H9 (cell line): Measurements from ENCODE around the gene ATXN3L. TPM values are rescaled to one million over a fixed set of nuclear protein-coding genes. Genes with fewer than 3 reads are reported as not detected.
"Not testable (repeated sequence)": the region's sequence is repeated elsewhere in the genome, so short reads cannot be mapped to it uniquely, and the experiment has no call there.

Experiments
- DNase-seq: peaks from one replicate; pipeline ENCODE4 v3.0.0-alpha.2; 2017
- H2AFZ ChIP-seq: one replicate; pipeline ENCODE4 v1.6.1; 2013; ENCODE audit warnings: mild to moderate bottlenecking, low read length, control low read depth, moderate library complexity
- H2AK5ac ChIP-seq: 2 replicates; pipeline ENCODE4 v1.6.1; 2013; ENCODE audit warnings: low read length, control low read depth, mixed read lengths; ENCODE audit not compliant: insufficient read length
- H2BK120ac ChIP-seq: one replicate; pipeline ENCODE4 v1.6.1; 2013; ENCODE audit warnings: low read depth, mild to moderate bottlenecking, low read length, control low read depth, inconsistent platforms; ENCODE audit not compliant: poor library complexity, severe bottlenecking
- H2BK12ac ChIP-seq: 2 replicates; pipeline ENCODE4 v1.6.1; 2013; ENCODE audit warnings: low read length, control low read depth, mixed read lengths, low read depth; ENCODE audit not compliant: insufficient read length
- H2BK15ac ChIP-seq: 2 replicates; pipeline ENCODE4 v1.6.1; 2013; ENCODE audit warnings: low read depth, low read length, control low read depth
- H2BK20ac ChIP-seq: one replicate; pipeline ENCODE4 v1.6.1; 2013; ENCODE audit warnings: low read depth, mild to moderate bottlenecking, low read length, control low read depth, inconsistent platforms; ENCODE audit not compliant: poor library complexity, severe bottlenecking
- H2BK5ac ChIP-seq: 2 replicates; pipeline ENCODE4 v1.6.1; 2013; ENCODE audit warnings: low read length, control low read depth, mixed read lengths; ENCODE audit not compliant: insufficient read length
- H3K14ac ChIP-seq: 2 replicates; pipeline ENCODE4 v1.6.1; 2013; ENCODE audit warnings: low read length, control low read depth; ENCODE audit not compliant: insufficient read depth
- H3K18ac ChIP-seq: 2 replicates; pipeline ENCODE4 v1.6.1; 2013; ENCODE audit warnings: low read depth, mild to moderate bottlenecking, mixed read lengths, low read length, control low read depth; ENCODE audit not compliant: insufficient read length
- H3K23ac ChIP-seq: 2 replicates; pipeline ENCODE4 v1.6.1; 2013; ENCODE audit warnings: low read length, control low read depth, mixed read lengths, low read depth; ENCODE audit not compliant: insufficient read length
- H3K23me2 ChIP-seq: 2 replicates; pipeline ENCODE4 v1.6.1; 2013; ENCODE audit warnings: low read depth, mild to moderate bottlenecking, mixed read lengths, low read length, control low read depth; ENCODE audit not compliant: insufficient read length, poor library complexity, severe bottlenecking
- H3K27ac ChIP-seq: 2 replicates; pipeline ENCODE4 v1.5.1; 2013; ENCODE audit warnings: low read length, control low read depth, mixed read lengths, low read depth; ENCODE audit not compliant: insufficient read length
- H3K27me3 ChIP-seq: 2 replicates; pipeline ENCODE4 v1.6.1; 2013; ENCODE audit warnings: low read length, control low read depth, inconsistent platforms; ENCODE audit not compliant: insufficient read depth
- H3K4ac ChIP-seq: 2 replicates; pipeline ENCODE4 v1.6.1; 2013; ENCODE audit warnings: low read depth, mild to moderate bottlenecking, control low read depth, inconsistent platforms, low read length, moderate library complexity
- H3K4me1 ChIP-seq: 2 replicates; pipeline ENCODE4 v1.6.1; 2013; ENCODE audit warnings: low read length, control low read depth, inconsistent platforms; ENCODE audit not compliant: insufficient read depth
- H3K4me2 ChIP-seq: 2 replicates; pipeline ENCODE4 v1.6.1; 2013; ENCODE audit warnings: low read length, control low read depth, mixed read lengths; ENCODE audit not compliant: insufficient read length, insufficient read depth
- H3K56ac ChIP-seq: 2 replicates; pipeline ENCODE4 v1.6.1; 2013; ENCODE audit warnings: low read depth, mild to moderate bottlenecking, mixed read lengths, low read length, control low read depth; ENCODE audit not compliant: insufficient read length
- H3K79me1 ChIP-seq: 2 replicates; pipeline ENCODE4 v1.6.1; 2013; ENCODE audit warnings: low read depth, mild to moderate bottlenecking, moderate library complexity, low read length, control low read depth, inconsistent platforms; ENCODE audit not compliant: insufficient read depth, poor library complexity, severe bottlenecking
- H3K79me2 ChIP-seq: 2 replicates; pipeline ENCODE4 v1.6.1; 2013; ENCODE audit warnings: low read length, control low read depth, inconsistent platforms; ENCODE audit not compliant: insufficient read depth
- H3K9ac ChIP-seq: 2 replicates; pipeline ENCODE4 v1.6.1; 2013; ENCODE audit warnings: low read length, control low read depth, mixed read lengths; ENCODE audit not compliant: insufficient read length; ENCODE audit errors: extremely low read depth
- H3K9me3 ChIP-seq: one replicate; pipeline ENCODE4 v1.6.1; 2013; ENCODE audit warnings: low read depth, low read length, inconsistent platforms; ENCODE audit not compliant: control insufficient read depth
- H3T11ph ChIP-seq: one replicate; pipeline ENCODE4 v1.6.1; 2013; ENCODE audit warnings: mild to moderate bottlenecking, low read length, control low read depth, inconsistent platforms
- H4K20me1 ChIP-seq: one replicate; pipeline ENCODE4 v1.6.1; 2013; ENCODE audit not compliant: control insufficient read depth, insufficient read length, insufficient read depth
- H4K5ac ChIP-seq: 2 replicates; pipeline ENCODE4 v1.6.1; 2013; ENCODE audit warnings: low read depth, mild to moderate bottlenecking, mixed read lengths, low read length, control low read depth; ENCODE audit not compliant: insufficient read length
- H4K8ac ChIP-seq: replicated peaks from 2 replicates; pipeline ENCODE4 v1.6.1; 2013; ENCODE audit warnings: low read length, control low read depth, mixed read lengths, low read depth; ENCODE audit not compliant: insufficient read length
- H4K91ac ChIP-seq: 2 replicates; pipeline ENCODE4 v1.6.1; 2013; ENCODE audit warnings: low read depth, mild to moderate bottlenecking, moderate library complexity, mixed read lengths, low read length, control low read depth; ENCODE audit not compliant: insufficient read length
- H3K27ac Mint-ChIP-seq, 3 experiments: 2 replicates in 2 of 3; 3 replicates in 1 of 3; pipeline ENCODE4 v1.8.0; 2020 to 2021; ENCODE audit warnings: mixed read lengths in 3 of 3, mild to moderate bottlenecking in 1 of 3, moderate library complexity in 1 of 3
- H3K27me3 Mint-ChIP-seq: 2 replicates; pipeline ENCODE4 v1.8.0; 2021; ENCODE audit warnings: low read depth, mild to moderate bottlenecking, moderate library complexity, mixed read lengths
- H3K36me3 Mint-ChIP-seq, 3 experiments: 2 replicates in 2 of 3; 3 replicates in 1 of 3; pipeline ENCODE4 v1.8.0; 2020 to 2021; ENCODE audit warnings: low read depth in 3 of 3, mixed read lengths in 3 of 3; ENCODE audit not compliant: insufficient read depth in 1 of 3
- H3K4me1 Mint-ChIP-seq, 2 experiments: 2 replicates each; pipeline ENCODE4 v1.8.0; 2020; ENCODE audit warnings: mixed read lengths in 2 of 2
- H3K4me3 Mint-ChIP-seq, 2 experiments: 2 replicates in 1 of 2; 3 replicates in 1 of 2; pipeline ENCODE4 v1.8.0; 2020 to 2021; ENCODE audit warnings: mild to moderate bottlenecking in 2 of 2, mixed read lengths in 2 of 2, moderate library complexity in 1 of 2
- H3K9me3 Mint-ChIP-seq, 2 experiments: 2 replicates in 1 of 2; 3 replicates in 1 of 2; pipeline ENCODE4 v1.8.0; 2020; ENCODE audit warnings: mild to moderate bottlenecking in 2 of 2, mixed read lengths in 2 of 2, moderate library complexity in 1 of 2
- CTCF ChIP-seq: fragments of 200-600 bp; sonication (generic); conservative IDR thresholded peaks from 3 replicates; pipeline ENCODE4 v1.8.0; 2021; ENCODE audit warnings: antibody characterized with exemption, mild to moderate bottlenecking
- WGBS: extraction: QIAGEN DNeasy Blood & Tissue Kit; methylation state at CpG from one replicate; pipeline ENCODE4 v1.1.7; 2013; ENCODE audit warnings: missing lambda C conversion rate, low lambda C conversion rate, mixed read lengths; ENCODE audit not compliant: insufficient read length; ENCODE audit errors: extremely low coverage; 5-methylcytosine and 5-hydroxymethylcytosine counted together
- total RNA-seq: library from RNA; stranded (reverse); gene quantifications from 2 replicates; pipeline ENCODE4 v1.2.1, GENCODE V29; 2021

Gene ATXN3L
- total RNA-seq, 1 experiment from 2014 or later: not detected

GRCh38 chrX:13304052-13304451 lies 15.8 kb downstream of the ATXN3L start:
- H3K36me3 Mint-ChIP-seq: peaks cover 3 to 6% (median 5%) of the 10 kb centered on the region in 3 experiments; a peak in 4 of 7 replicates
- Histone ChIP-seq H2BK15ac (no peak overlapping the region), H4K5ac (no peak overlapping the region), H3K4me2 (no peak overlapping the region), H3K56ac (no peak overlapping the region), H4K20me1 (no peaks in the 10 kb centered on the region), H2AFZ (no peak overlapping the region), H2AK5ac (no peak overlapping the region), H3K27ac (no peak overlapping the region), H4K91ac (no peak overlapping the region), H3K9ac (no peak overlapping the region), H2BK120ac (no peak overlapping the region), H3T11ph (no peak overlapping the region), H4K8ac (no peak overlapping the region), H3K18ac (no peak overlapping the region), H2BK5ac (no peak overlapping the region), H3K79me2 (no peaks in the 10 kb centered on the region), H3K23ac (no peak overlapping the region), H2BK20ac (no peak overlapping the region), H3K14ac (no peak overlapping the region), H3K23me2 (no peaks in the 10 kb centered on the region), H3K4me1 (no peaks in the 10 kb centered on the region), H3K79me1 (no peaks in the 10 kb centered on the region), H2BK12ac (no peak overlapping the region), H3K27me3 (no peaks in the 10 kb centered on the region), H3K4ac (no peak overlapping the region), H3K9me3 (no peaks in the 10 kb centered on the region)
- peaks cover 5 to 7% of the 10 kb centered on the region in 2 experiments; a peak in 2 of 4 replicates for H3K4me1 Mint-ChIP-seq
- H3K27me3 Mint-ChIP-seq: no peaks in the 10 kb centered on the region; the same call in 1 of the 2 replicates
- no peak for TF ChIP-seq CTCF
- no peak overlapping the region for H3K27ac Mint-ChIP-seq
- H3K9me3 Mint-ChIP-seq: peaks cover 58 to 59% of the 10 kb centered on the region in 2 experiments
- no peak for DNase-seq
- WGBS: no CpG with 5 or more reads among the region's 3 CpGs
- no peak overlapping the region for H3K4me3 Mint-ChIP-seq

GRCh38 chrX:13303248-13303647 lies 16.6 kb downstream of the ATXN3L start:
- H3K9me3 ChIP-seq, H3K14ac ChIP-seq, H3K4me3 Mint-ChIP-seq, H4K5ac ChIP-seq, H3K27me3 Mint-ChIP-seq, H2BK20ac ChIP-seq, H3K4me1 ChIP-seq, H3K79me1 ChIP-seq, H2BK12ac ChIP-seq, H3K36me3 Mint-ChIP-seq, H3K18ac ChIP-seq, H3K4ac ChIP-seq, H3K4me1 Mint-ChIP-seq, H4K20me1 ChIP-seq, H3K9ac ChIP-seq, H3K23ac ChIP-seq, H3K56ac ChIP-seq, H3K23me2 ChIP-seq, H3K4me2 ChIP-seq, H2BK15ac ChIP-seq, DNase-seq, H4K8ac ChIP-seq, H2AFZ ChIP-seq, H3K27ac ChIP-seq, H2AK5ac ChIP-seq, H4K91ac ChIP-seq, H3T11ph ChIP-seq, H2BK5ac ChIP-seq, H2BK120ac ChIP-seq, H3K79me2 ChIP-seq, H3K27me3 ChIP-seq: not testable (repeated sequence)
- WGBS: no CpG with 5 or more reads among the region's 2 CpGs
- H3K27ac Mint-ChIP-seq: peak overlapping the region in 1 of 3 experiments; percentile 19; a peak in 1 of 7 replicates
- peaks cover 55 to 59% of the 10 kb centered on the region in 2 experiments for H3K9me3 Mint-ChIP-seq
